ENCODE data around the gene CYP4F12.

GRCh38 chr19:15656467-15656866 lies 16.4 kb upstream of the CYP4F12 start:
- no peak for TF ChIP-seq EZH2phosphoT487 (IDR thresholded peaks at IDR 0.05; ENCODE audit: unreplicated experiment)
- TF ChIP-seq CTCF (conservative IDR thresholded peaks at IDR 0.05; ENCODE audit: low read depth in 2 of 2): no peak
- no peak for TF ChIP-seq EZH2 (IDR thresholded peaks at IDR 0.05; ENCODE audit: low read depth, unreplicated experiment)
- no peak for TF ChIP-seq NANOG (IDR thresholded peaks at IDR 0.05; ENCODE audit: borderline replicate concordance)
- TF ChIP-seq, protein P1, sequence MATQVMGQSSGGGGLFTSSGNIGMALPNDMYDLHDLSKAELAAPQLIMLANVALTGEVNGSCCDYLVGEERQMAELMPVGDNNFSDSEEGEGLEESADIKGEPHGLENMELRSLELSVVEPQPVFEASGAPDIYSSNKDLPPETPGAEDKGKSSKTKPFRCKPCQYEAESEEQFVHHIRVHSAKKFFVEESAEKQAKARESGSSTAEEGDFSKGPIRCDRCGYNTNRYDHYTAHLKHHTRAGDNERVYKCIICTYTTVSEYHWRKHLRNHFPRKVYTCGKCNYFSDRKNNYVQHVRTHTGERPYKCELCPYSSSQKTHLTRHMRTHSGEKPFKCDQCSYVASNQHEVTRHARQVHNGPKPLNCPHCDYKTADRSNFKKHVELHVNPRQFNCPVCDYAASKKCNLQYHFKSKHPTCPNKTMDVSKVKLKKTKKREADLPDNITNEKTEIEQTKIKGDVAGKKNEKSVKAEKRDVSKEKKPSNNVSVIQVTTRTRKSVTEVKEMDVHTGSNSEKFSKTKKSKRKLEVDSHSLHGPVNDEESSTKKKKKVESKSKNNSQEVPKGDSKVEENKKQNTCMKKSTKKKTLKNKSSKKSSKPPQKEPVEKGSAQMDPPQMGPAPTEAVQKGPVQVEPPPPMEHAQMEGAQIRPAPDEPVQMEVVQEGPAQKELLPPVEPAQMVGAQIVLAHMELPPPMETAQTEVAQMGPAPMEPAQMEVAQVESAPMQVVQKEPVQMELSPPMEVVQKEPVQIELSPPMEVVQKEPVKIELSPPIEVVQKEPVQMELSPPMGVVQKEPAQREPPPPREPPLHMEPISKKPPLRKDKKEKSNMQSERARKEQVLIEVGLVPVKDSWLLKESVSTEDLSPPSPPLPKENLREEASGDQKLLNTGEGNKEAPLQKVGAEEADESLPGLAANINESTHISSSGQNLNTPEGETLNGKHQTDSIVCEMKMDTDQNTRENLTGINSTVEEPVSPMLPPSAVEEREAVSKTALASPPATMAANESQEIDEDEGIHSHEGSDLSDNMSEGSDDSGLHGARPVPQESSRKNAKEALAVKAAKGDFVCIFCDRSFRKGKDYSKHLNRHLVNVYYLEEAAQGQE (IDR thresholded peaks at IDR 0.05; ENCODE audit: unreplicated experiment): no peak
- no peak for TF ChIP-seq POLR2AphosphoS5 (IDR thresholded peaks at IDR 0.05; ENCODE audit: low read depth)
- TF ChIP-seq STAT1 (IDR thresholded peaks at IDR 0.05; ENCODE audit: unreplicated experiment): no peak
- TF ChIP-seq JUNB (IDR thresholded peaks at IDR 0.05; ENCODE audit: unreplicated experiment): no peak
- TF ChIP-seq CREB1 (CRISPR knock-in tag; IDR thresholded peaks at IDR 0.05; ENCODE audit: low read depth): no peak
